Natural killer cell (primary cell): Measurements from ENCODE around the gene GULP1. TPM values are rescaled to one million over a fixed set of nuclear protein-coding genes. Genes with fewer than 3 reads are reported as not detected.
"Not testable (repeated sequence)": the region's sequence is repeated elsewhere in the genome, so short reads cannot be mapped to it uniquely, and the experiment has no call there.

ENCODE experiments used
- ATAC-seq, 3 donors: fragments of 150-1000 bp in 2 of 3; fragments of 200-7000 bp in 1 of 3; cut with Tn5 transposase; 1 replicate in 1 of 3; 2 replicates in 2 of 3; pipeline ENCODE4 v1.10.0; 2021; ENCODE audit warnings: mild to moderate bottlenecking in 2 of 3, moderate library complexity in 2 of 3
- DNase-seq, 2 donors: peaks; one replicate each; pipeline versions ENCODE4 v3.0.0 to v3.0.0-alpha.2; 2013 to 2021; ENCODE audit warnings: mixed read lengths in 1 of 2
- H3K27ac ChIP-seq: one replicate; pipeline ENCODE4 v1.5.1; 2013; ENCODE audit warnings: mild to moderate bottlenecking, low read length
- H3K27me3 ChIP-seq: one replicate; pipeline ENCODE4 v1.6.1; 2013; ENCODE audit warnings: low read length; ENCODE audit not compliant: control insufficient read depth, insufficient read depth
- H3K36me3 ChIP-seq: one replicate; pipeline ENCODE4 v1.6.1; 2013; ENCODE audit warnings: low read length; ENCODE audit not compliant: control insufficient read depth, insufficient read depth
- H3K4me1 ChIP-seq: one replicate; pipeline ENCODE4 v1.6.1; 2013; ENCODE audit warnings: low read length; ENCODE audit not compliant: control insufficient read depth, insufficient read depth
- H3K4me3 ChIP-seq: one replicate; pipeline ENCODE4 v1.5.1; 2013; ENCODE audit warnings: low read length
- H3K9me3 ChIP-seq: one replicate; pipeline ENCODE4 v1.6.1; 2013; ENCODE audit warnings: low read length; ENCODE audit not compliant: control insufficient read depth, insufficient read depth
- H3K27ac Mint-ChIP-seq, 2 donors: one replicate each; pipeline ENCODE4 v1.8.0; 2022; ENCODE audit warnings: mild to moderate bottlenecking in 2 of 2, mixed read lengths in 2 of 2, moderate library complexity in 1 of 2
- H3K27me3 Mint-ChIP-seq, 2 donors: one replicate each; pipeline ENCODE4 v1.8.0; 2022; ENCODE audit warnings: low read depth in 2 of 2, mixed read lengths in 2 of 2
- H3K36me3 Mint-ChIP-seq: one replicate; pipeline ENCODE4 v1.8.0; 2022; ENCODE audit warnings: mixed read lengths
- H3K4me1 Mint-ChIP-seq, 2 donors: one replicate each; pipeline ENCODE4 v1.8.0; 2022; ENCODE audit warnings: mixed read lengths in 2 of 2
- H3K4me3 Mint-ChIP-seq: one replicate; pipeline ENCODE4 v1.8.0; 2022; ENCODE audit warnings: mild to moderate bottlenecking, moderate library complexity, mixed read lengths
- H3K9me3 Mint-ChIP-seq, 2 donors: one replicate each; pipeline ENCODE4 v1.8.0; 2022; ENCODE audit warnings: mixed read lengths in 2 of 2
- CTCF ChIP-seq: fragments of 200-600 bp; IDR thresholded peaks from one replicate; pipeline ENCODE4 v1.8.0; 2022; ENCODE audit warnings: antibody characterized with exemption
- WGBS: methylation state at CpG from one replicate; pipeline ENCODE4 v1.1.7; 2013; ENCODE audit warnings: missing lambda C conversion rate; ENCODE audit not compliant: insufficient coverage; 5-methylcytosine and 5-hydroxymethylcytosine counted together
- intact Hi-C: fragments of 100-400 bp; cut with micrococcal nuclease; formaldehyde crosslinking; loops from one replicate; pipeline ENCODE4 v1.14.2; 2022
- total RNA-seq, 4 donors: library from RNA; stranded (reverse); fragments of 120-200 nt in 1 of 4; gene quantifications; one replicate each; pipeline versions ENCODE4 v1.2.3 to v1.2.4, GENCODE V29; 2013 to 2022

Gene GULP1
- total RNA-seq, 3 donors from 2014 or later (not counting 1 experiment from before 2014, with no cell fraction given) = not detected

GRCh38 chr2:188551671-188552070 lies 260.0 kb downstream of the GULP1 start:
- no peaks in the 10 kb centered on the region for H3K27me3 Mint-ChIP-seq
- H3K36me3 Mint-ChIP-seq = no peaks in the 10 kb centered on the region
- no peaks in the 10 kb centered on the region for H3K9me3 ChIP-seq
- no peaks in the 10 kb centered on the region for H3K4me1 Mint-ChIP-seq
- peaks cover 8 to 15% of the 10 kb centered on the region in 2 donors for H3K9me3 Mint-ChIP-seq
- DNase-seq = no peak
- H3K27ac Mint-ChIP-seq = no peak overlapping the region
- no CpG with 5 or more reads among the region's 3 CpGs for WGBS
- no peak overlapping the region for H3K27ac ChIP-seq
- no peaks in the 10 kb centered on the region for H3K27me3 ChIP-seq
- no peak for TF ChIP-seq CTCF
- no peak overlapping the region for H3K4me3 ChIP-seq
- ATAC-seq = no peak
- H3K4me1 ChIP-seq = no peaks in the 10 kb centered on the region
- no peak overlapping the region for H3K4me3 Mint-ChIP-seq
- no peaks in the 10 kb centered on the region for H3K36me3 ChIP-seq
- intact Hi-C loops = no loop called here

GRCh38 chr2:188557081-188557480 lies 265.4 kb downstream of the GULP1 start:
- no peaks in the 10 kb centered on the region for H3K27me3 Mint-ChIP-seq
- intact Hi-C loops = no loop called here
- Histone ChIP-seq H3K36me3 (no peaks in the 10 kb centered on the region), H3K4me1 (no peaks in the 10 kb centered on the region), H3K27me3 (no peaks in the 10 kb centered on the region), H3K9me3 (peaks cover 16% of the 10 kb centered on the region), H3K27ac (no peak overlapping the region), H3K4me3 (no peak overlapping the region)
- no peaks in the 10 kb centered on the region for H3K4me1 Mint-ChIP-seq
- H3K4me3 Mint-ChIP-seq = no peak overlapping the region
- no peak for ATAC-seq
- WGBS = 76% methylated on average over 1 of the region's 1 CpG
- no peak for DNase-seq
- TF ChIP-seq CTCF = no peak
- no peak overlapping the region for H3K27ac Mint-ChIP-seq
- peaks cover 14 to 28% of the 10 kb centered on the region in 2 donors for H3K9me3 Mint-ChIP-seq
- peaks cover 8% of the 10 kb centered on the region for H3K36me3 Mint-ChIP-seq

GRCh38 chr2:188559455-188559854 lies 267.8 kb downstream of the GULP1 start:
- H3K4me3 ChIP-seq, H3K4me1 Mint-ChIP-seq, H3K36me3 Mint-ChIP-seq, H3K4me3 Mint-ChIP-seq, intact Hi-C loops, H3K27ac ChIP-seq, H3K27me3 ChIP-seq, H3K27ac Mint-ChIP-seq, H3K4me1 ChIP-seq, ATAC-seq, H3K36me3 ChIP-seq, H3K27me3 Mint-ChIP-seq, DNase-seq: not testable (repeated sequence)
- WGBS = 93% methylated on average over 2 of the region's 2 CpGs
- H3K9me3 Mint-ChIP-seq = peaks cover 10 to 18% of the 10 kb centered on the region in 2 donors
- H3K9me3 ChIP-seq = peaks cover 16% of the 10 kb centered on the region

GRCh38 chr2:188561473-188561979 lies 269.9 kb downstream of the GULP1 start:
- 81% methylated on average over 4 of the region's 4 CpGs for WGBS
- H3K9me3 ChIP-seq = peaks cover 16% of the 10 kb centered on the region
- H3K4me3 Mint-ChIP-seq = no peak overlapping the region
- no peaks in the 10 kb centered on the region for H3K27me3 Mint-ChIP-seq
- H3K9me3 Mint-ChIP-seq = peaks cover 10 to 16% of the 10 kb centered on the region in 2 donors
- intact Hi-C loops = no loop called here
- no peak overlapping the region for H3K27ac Mint-ChIP-seq
- ATAC-seq (no peak), DNase-seq (no peak)
- no peaks in the 10 kb centered on the region for H3K4me1 Mint-ChIP-seq
- H3K4me3 ChIP-seq = no peak overlapping the region
- no peaks in the 10 kb centered on the region for H3K36me3 ChIP-seq
- no peak overlapping the region for H3K27ac ChIP-seq
- H3K4me1 ChIP-seq = no peaks in the 10 kb centered on the region
- peaks cover 8% of the 10 kb centered on the region for H3K36me3 Mint-ChIP-seq
- TF ChIP-seq CTCF = no peak
- no peaks in the 10 kb centered on the region for H3K27me3 ChIP-seq
